HG02642 (cell line): ENCODE measurements around the gene ZNF530.

Source experiments
- ATAC-seq: cut with Tn5 transposase; IDR thresholded peaks from one replicate; pipeline ENCODE4 v1.9.1; 2021; ENCODE audit warnings: mild to moderate bottlenecking; ENCODE audit not compliant: unreplicated experiment, poor library complexity

ZNF530 gene

GRCh38 chr19:57613941-57614743 lies 14.5 kb downstream of the ZNF530 start, which contains the start of gene ZNF134:
TSS of gene ZNF134 (plus strand) at chr19:57614242. CDS start at chr19:57619469, 5,227 bp downstream.
- peak; percentile 98 for ATAC-seq

GRCh38 chr19:57615346-57615745 lies 15.7 kb downstream of the ZNF530 start:
- ATAC-seq, result no peak

GRCh38 chr19:57620673-57621348 lies 21.1 kb downstream of the ZNF530 start:
- no peak for ATAC-seq

GRCh38 chr19:57623091-57623490 lies 23.4 kb downstream of the ZNF530 start:
- no peak for ATAC-seq

- peak; percentile 95 for ATAC-seq
Observed at GRCh38 chr19:57632987-57633831, 33.5 kb downstream of the ZNF530 start, which contains the start of gene ZNF211. TSS of gene ZNF211 (plus strand) at chr19:57633168. CDS start at chr19:57633347, 179 bp downstream.

GRCh38 chr19:57633832-57634131 lies 34.1 kb downstream of the ZNF530 start:
- no peak for ATAC-seq

GRCh38 chr19:57637379-57637778 lies 37.7 kb downstream of the ZNF530 start:
- ATAC-seq, result no peak

- no peak for ATAC-seq
Observed at GRCh38 chr19:57641715-57642234, 42.1 kb downstream of the ZNF530 start.

GRCh38 chr19:57642396-57643046 lies 42.8 kb downstream of the ZNF530 start:
- no peak for ATAC-seq

GRCh38 chr19:57643734-57644133 lies 44.0 kb downstream of the ZNF530 start:
- no peak for ATAC-seq

- no peak for ATAC-seq
Observed at GRCh38 chr19:57648331-57649003, 48.8 kb downstream of the ZNF530 start.

- no peak for ATAC-seq
Observed at GRCh38 chr19:57651654-57651996, 51.9 kb downstream of the ZNF530 start.

- ATAC-seq, result no peak
Observed at GRCh38 chr19:57653689-57654088, 54.0 kb downstream of the ZNF530 start.

- ATAC-seq, result no peak
Observed at GRCh38 chr19:57655443-57655842, 55.8 kb downstream of the ZNF530 start.

- ATAC-seq, result no peak
Observed at GRCh38 chr19:57656346-57656745, 56.7 kb downstream of the ZNF530 start.
